Fibroblast of skin of abdomen (primary cell): ENCODE measurements around the gene IFT122. TPM values are rescaled to one million over a fixed set of nuclear protein-coding genes. Genes with fewer than 3 reads are reported as not detected.
"Not testable (repeated sequence)": the region's sequence is repeated elsewhere in the genome, so short reads cannot be mapped to it uniquely, and the experiment has no call there.

Experiments
- DNase-seq: peaks from one replicate; pipeline ENCODE4 v3.0.0-alpha.2; 2013
- polyA plus RNA-seq, 2 experiments: library from polyadenylated mRNA; unstranded; fragments of 120-200 nt; gene quantifications; one replicate each; pipeline ENCODE4 v1.2.1, GENCODE V29; 2013; ENCODE audit not compliant: insufficient read length in 2 of 2

The IFT122 gene, protein sequence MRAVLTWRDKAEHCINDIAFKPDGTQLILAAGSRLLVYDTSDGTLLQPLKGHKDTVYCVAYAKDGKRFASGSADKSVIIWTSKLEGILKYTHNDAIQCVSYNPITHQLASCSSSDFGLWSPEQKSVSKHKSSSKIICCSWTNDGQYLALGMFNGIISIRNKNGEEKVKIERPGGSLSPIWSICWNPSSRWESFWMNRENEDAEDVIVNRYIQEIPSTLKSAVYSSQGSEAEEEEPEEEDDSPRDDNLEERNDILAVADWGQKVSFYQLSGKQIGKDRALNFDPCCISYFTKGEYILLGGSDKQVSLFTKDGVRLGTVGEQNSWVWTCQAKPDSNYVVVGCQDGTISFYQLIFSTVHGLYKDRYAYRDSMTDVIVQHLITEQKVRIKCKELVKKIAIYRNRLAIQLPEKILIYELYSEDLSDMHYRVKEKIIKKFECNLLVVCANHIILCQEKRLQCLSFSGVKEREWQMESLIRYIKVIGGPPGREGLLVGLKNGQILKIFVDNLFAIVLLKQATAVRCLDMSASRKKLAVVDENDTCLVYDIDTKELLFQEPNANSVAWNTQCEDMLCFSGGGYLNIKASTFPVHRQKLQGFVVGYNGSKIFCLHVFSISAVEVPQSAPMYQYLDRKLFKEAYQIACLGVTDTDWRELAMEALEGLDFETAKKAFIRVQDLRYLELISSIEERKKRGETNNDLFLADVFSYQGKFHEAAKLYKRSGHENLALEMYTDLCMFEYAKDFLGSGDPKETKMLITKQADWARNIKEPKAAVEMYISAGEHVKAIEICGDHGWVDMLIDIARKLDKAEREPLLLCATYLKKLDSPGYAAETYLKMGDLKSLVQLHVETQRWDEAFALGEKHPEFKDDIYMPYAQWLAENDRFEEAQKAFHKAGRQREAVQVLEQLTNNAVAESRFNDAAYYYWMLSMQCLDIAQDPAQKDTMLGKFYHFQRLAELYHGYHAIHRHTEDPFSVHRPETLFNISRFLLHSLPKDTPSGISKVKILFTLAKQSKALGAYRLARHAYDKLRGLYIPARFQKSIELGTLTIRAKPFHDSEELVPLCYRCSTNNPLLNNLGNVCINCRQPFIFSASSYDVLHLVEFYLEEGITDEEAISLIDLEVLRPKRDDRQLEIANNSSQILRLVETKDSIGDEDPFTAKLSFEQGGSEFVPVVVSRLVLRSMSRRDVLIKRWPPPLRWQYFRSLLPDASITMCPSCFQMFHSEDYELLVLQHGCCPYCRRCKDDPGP
- 15.5 TPM for polyA plus RNA-seq (2013, experiment 1 of 2; ENCODE audit: insufficient read length)
- 17.8 TPM for polyA plus RNA-seq (2013, experiment 2 of 2; ENCODE audit: insufficient read length)

DNA sequence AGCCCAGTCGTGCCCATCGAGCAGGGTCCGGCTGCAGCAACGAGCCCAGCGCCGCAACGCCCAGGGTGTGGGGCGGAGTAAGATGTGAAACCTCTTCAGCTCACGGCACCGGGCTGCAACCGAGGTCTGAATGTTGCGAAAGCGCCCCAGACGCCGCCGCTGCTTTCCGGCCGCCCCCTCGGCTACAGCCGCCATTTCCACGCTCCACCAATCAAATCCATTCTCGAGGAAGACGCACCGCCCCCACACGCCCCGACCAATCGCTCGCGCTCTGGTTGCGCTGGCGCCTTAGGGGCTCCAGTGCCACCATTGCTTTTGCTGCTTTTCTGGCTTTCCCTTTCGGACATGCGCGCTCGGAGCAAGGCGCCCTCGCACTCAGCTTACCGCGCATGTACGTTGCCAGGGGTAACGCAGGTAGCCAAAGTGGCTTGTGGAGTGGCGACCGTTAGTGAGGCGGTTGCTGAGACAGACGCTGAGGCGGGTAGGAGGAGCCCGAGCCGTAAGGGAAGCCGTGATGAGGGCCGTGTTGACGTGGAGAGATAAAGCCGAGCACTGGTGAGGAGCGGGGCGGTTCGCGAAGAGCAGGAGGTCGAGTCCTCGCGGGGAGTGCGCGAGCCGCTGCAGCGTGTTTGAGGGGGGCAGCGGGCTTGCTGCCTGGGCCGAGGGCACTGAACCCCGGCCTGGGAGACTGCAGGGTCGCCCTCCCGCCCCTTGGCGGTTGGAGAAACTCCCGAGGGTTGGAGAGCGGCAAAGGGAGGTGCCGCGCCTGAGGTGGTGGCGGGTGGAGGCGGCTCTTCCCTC, at the start of gene IFT122, which contains the start of gene MBD4:
TSS of gene IFT122 (plus strand) at position 408 of the 801 bp plus-strand sequence. CDS start at position 515, 107 bp downstream.
TSS of gene MBD4 (minus strand) at position 132 of the 801 bp plus-strand sequence. CDS start at position 17, 115 bp downstream.
- DNase-seq = peak; percentile 100

DNA sequence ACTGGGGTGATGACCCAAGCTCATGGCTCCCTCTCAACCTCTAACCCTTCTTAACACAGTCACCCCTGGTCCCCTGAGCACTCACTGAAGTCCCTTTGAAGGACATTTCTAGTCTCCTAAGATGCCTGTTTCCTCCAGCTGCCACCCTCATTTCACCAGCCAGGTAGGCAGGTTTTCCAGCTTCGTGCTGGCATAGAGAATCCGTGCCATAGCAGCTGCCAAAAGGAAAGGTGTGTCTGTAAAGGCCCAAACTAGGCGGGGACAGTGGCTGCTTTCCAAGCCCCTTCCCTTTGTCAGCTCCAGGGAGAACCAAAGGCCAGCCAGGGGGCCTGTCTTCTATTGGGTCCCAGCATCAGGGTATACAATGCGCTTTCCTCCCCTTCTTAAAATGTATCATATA, 48.4 kb upstream of the IFT122 start:
- not testable (repeated sequence) for DNase-seq

DNA sequence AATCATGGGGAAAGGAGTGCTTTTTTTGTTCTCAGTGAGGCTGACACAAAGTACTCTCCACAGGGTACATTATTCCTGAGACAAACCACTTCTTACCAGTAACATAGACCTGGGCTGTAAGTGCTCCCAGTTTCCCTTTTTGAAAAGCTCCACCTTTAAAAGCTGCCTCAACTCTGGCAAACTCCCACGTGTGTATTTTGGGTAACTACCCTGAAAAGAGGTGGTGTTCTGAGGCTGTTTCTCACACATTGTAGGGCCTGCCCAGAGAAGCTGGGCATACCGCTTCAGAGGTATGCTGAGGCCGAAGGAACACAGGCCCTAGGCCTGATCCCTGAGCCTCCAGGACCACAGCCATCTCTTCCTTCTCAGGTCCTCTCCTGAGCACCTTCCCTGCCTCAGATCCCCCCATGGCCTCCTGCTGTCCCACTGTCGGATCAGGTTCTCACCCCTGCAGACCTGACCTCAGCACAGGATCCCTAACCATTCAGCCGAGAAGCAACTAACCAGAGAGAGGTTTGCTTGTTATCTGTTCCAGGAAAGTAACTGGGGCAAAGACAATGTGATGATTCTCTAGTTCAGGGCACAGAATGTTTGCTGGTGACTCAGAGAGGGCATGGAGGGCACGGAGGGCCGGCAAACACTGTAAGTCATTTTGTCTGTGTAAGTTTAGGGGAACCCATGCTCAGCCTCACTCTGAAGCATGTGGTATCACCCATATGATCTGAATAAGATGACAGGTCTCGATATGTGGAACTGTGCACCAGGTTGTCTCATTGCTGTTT, 47.7 kb upstream of the IFT122 start:
- DNase-seq = not testable (repeated sequence)

DNA sequence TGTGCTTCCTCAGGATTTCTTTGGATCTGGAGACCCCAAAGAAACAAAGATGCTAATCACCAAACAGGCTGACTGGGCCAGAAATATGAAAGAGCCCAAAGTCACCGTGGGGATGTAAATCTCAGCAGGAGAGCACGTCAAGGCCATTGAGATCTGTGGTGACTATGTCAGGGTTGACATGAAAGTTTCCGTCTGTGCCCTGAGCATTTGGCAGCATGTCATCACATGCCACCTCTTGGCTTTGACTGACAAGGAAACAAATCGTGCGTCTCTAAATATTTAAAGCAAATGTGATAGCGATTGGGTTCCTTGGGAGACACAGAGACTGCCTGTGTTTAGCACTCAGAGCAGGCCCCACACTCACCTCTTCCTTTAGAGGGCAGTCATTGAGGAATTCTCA, 46.8 kb upstream of the IFT122 start:
- no peak for DNase-seq

DNA sequence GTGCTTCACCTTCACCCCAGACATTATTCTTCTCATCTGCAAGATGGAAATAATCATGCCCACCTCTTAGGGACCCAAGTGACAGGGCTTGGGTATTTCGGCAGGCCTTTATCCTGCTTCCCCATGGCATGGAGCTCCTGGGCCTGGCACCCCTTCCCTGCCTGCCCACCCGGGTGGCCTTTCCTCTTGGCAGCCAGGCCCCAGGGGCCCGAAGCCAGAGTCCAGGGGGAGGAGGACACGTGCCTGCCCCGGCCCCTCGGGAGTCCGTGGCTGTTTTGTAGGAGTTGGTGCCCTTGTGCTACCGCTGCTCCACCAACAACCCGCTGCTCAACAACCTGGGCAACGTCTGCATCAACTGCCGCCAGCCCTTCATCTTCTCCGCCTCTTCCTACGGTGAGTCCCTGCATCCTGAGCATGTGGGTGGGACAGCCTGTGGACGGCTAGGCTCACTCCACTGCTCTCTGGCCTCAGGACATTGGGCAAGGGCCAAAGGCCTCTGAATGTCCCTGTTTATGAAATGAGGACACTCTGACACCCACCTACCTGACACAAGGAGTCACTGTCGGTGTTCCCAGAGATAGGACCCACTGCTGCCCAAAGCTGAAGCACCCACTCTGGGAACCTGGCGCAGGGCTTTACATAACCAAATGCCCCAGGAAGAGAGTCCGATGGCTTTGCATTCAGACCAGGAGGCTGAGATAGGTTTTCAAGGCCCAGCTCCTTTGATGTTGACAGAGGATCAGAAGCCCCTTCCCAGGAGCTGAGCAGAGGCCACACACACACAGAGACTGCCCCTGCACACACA, 46.1 kb upstream of the IFT122 start:
- not testable (repeated sequence) for DNase-seq

DNA sequence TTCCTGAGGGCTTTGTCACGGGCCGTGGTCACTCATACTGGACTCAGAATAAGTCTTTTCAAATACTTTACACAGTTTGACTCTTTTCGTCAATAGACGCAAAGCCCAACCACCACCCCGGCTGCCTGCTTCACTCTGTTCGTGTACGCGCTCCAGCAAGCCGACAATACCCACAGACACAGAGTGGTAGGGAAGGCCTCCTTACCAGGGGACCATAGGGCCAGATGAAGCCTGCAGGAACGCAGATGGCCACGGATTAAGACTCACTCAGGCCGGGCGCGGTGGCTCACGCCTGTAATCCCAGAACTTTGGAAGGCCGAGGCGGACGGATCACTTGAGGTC, 41.2 kb upstream of the IFT122 start:
- peak; percentile 10 for DNase-seq

DNA sequence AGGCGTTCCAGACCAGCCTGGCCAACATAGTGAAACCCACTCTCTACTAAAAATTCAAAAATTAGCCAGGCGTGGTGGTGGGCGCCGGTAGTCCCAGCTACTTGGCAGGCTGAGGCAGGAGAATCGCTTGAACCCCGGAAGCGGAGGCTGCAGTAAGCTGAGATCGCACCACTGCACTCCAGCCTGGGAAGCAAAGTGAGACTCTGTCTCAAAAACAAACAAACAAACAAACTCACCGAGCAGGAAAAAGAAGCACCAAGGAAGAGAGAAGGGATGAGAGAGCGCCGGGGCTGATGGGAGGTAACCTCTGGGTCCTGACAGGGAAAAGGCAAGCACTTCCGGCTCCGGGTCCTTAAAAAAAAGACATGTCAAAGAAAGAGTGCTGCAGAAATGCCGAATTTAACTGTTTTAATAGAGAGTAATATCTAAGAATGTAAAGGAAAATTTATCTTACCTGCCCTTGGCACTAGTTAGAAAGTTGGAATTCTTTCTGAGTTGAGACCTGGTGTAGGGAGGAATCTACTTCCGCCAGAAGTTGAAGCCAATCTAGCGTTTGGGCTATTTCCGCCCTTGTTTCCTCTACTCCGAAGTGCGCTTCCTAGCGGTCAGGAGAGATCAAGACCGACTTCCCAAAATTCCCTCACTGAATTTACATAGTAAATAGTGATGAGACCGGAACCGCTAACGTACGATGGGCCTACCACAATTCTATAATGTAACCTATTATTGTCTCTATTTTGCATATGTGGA, 40.7 kb upstream of the IFT122 start:
- peak; percentile 96 for DNase-seq

DNA sequence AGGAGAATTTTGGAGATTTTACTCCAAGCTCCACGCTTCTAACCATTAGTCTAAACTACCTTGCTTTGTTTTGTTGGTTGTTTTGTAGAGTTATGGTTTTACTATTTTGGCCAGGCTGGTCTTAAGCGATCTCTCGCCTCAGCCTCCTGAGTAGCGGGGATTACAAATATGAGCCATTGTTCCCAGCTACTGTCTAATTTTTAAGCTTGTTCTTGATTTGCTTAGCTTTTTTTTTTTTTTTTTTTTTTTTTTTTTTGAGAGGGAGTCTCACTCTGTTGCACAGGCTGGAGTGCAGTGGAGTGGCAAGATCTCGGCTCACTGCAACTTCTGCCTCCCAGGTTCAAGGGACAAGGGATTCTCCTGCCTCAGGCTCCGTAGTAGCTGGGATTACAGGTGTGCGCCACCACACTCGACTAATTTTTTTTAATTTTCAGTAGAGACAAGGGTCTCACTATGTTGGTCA, 40.1 kb upstream of the IFT122 start:
- DNase-seq = peak; percentile 19

DNA sequence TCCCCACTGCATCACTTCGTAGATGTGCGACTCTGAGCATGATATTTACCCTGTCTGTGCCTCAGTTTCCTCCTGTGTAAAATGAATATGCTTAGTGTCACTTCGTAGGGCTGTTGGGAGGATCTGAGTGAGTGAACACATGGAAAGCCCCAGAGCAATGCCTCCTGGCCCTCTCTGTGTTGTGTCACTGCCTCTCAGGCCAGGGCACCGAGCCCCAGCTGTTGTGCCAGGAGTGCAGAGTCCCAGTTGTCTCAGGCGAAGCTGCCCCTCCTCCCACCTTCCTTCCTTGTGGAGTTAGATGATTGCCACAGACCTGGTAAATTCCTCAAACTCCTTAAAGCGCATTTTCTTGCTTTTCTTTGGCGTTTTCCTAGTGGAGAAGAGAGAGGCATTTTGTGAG, 37.8 kb upstream of the IFT122 start:
- no peak for DNase-seq

DNA sequence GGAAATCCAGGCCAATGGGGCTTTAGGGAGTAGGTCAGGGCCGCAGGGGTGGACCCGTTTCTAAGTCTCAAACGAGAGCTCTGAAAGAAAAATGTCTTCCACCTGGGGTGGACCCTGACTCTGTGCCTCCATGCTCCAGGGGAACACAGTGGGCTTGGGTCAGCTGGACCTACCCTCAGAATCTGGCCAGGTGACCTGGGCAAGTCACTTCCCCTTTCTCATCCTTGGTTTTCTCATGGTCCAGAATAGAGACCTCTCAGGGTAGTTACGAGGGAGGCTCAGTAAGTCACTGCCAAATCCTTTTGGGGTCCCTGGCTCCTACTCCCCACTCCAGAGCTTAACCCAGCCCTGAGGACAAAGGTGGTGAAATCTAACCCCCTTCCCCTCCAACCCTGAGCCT, 37.4 kb upstream of the IFT122 start:
- DNase-seq = no peak

DNA sequence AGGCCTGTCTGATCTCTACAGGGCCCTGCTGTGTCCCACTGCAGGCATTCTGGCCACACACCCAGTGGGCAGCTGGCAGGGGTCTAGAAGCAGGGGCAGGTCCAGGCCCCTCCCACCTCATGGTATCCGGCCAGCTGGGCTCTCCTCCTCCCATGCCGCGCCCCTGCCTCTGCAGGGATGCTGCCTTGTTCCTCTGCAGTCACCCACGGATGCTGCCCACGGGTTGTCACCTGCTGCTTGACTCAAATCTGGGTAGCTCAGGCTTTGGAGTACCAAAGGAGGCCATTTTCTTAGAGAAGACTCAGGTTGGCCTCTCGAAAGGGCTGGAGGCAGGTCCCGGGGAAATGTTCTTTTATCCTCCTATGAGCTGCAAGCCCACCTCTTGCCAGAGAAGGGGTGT, 36.6 kb upstream of the IFT122 start:
- no peak for DNase-seq

DNA sequence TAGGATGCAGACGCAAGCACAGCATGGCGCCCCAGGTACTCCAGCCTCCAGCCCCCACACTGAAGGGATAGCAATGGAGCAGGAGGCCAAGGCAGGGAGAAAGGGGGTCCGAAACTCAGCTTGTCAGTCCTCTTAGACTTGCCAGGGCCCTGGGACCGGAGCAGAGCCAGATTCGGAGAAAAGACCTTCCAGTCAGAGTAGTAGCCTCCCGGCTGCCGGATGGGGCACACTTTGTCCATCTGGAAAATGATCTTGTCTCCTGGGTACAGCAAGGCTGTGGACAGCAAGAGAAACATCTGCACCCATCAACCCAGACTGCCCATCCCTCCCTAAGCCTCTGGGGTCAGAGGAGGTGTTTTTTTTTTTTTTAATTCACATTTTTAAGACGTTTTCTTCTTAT, 35.9 kb upstream of the IFT122 start:
- DNase-seq = no peak

DNA sequence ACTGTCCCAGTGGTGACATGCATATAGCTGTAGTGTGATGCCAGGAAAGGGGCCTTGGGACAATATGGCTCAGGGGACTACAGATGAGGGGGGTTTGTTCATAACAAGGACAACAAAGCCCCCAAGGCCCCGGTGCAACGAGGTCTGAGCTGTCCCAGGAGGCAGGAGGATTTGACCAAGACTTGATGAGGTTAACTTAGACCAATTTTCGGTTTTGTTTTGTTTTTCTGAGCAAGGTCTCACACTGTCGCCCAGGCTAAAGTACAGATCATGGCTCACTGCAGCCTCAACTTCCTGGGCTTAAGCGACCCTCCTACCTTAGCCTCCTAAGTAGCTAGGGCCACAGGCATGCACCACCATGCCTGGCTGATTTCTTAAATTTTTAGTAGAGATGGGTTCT, 35.4 kb upstream of the IFT122 start:
- DNase-seq = no peak

DNA sequence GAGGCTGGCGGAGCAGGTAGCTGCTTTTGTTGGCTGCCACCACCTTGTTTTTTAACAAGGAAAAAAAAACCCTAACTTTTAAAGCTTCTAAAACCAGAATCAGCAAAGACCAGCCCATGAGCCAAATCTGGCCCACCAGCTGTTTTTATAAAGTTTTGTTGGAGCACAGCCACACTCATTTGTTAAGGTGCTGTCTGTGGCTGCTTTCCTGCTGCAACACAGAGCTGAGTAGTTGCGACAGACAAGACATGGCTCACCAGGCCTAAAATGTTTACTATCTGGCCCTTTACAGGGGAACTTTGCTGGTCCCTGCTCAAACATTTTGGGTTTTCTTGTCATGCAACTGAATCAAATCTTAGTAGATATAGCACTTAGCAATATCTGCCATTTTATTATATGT, 30.5 kb upstream of the IFT122 start:
- DNase-seq = peak; percentile 21

DNA sequence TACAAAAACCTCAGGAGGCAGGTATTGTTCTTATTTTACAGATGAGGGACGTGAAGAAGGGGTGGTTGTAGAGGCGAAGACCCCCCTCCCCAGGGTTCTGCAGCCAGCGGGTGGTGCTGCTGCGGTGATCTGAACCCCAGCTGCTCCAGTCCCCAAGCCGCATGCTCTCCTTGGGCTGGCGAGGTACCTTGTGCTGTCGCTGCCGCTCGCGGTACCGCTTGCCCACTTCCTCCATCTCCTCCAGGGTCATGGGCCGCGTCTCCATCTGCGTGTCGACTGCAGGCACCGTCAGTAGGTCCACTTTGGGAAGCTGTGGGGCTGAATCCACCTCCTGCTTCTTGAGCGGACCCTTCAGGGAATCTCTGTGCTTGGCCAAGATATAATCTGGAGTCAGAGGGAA, 29.1 kb upstream of the IFT122 start:
- DNase-seq = no peak

DNA sequence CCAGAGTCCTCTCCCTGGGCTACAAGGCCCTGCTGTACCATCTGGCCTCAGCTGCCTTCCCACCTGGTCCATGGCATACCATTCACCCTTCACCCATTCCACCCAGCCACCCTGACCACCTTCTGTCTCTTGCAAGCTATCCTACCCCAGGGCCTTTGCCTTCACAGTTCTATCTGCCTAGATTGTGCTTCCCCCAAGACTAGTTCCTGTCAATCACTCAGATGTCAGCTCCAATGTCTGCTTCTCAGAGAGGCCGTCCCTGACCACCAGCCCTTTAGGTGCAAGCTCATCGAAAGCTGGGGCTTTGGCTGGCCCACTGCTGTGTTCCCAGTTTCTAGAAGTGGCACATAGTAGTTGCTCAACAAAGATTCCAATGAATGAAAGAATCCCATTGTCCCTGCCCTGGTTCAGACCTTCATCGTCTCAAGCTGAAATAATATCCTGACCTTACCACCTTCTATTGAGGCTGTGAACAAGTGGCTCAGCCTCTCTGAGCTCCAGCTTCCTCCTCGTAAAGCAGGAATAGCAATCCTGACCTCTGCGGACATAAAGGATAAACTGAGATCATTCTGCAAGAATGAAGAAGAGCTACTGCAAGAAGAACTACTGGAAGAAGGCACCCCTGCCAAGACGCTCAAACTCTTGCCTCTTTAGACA, 27.4 kb upstream of the IFT122 start:
- DNase-seq = no peak

DNA sequence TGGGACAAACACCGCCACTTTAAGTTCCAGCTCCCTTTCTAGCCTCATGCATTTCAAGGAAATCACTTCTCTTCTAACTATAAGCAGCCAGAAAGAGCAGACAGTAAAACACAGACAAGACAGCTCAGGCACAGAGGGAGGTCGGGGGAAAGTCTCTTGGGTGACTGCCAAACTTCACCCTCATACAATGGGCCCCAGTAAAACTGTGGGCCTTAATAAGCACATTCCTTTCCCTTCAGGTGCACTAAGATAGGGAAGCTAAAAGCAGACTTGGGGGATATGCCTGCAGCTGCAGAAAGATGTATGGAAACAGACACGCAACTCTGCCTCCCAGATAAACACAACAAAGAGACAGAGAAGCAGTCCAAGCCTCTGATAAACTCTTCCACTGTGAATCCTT, 26.8 kb upstream of the IFT122 start:
- not testable (repeated sequence) for DNase-seq

DNA sequence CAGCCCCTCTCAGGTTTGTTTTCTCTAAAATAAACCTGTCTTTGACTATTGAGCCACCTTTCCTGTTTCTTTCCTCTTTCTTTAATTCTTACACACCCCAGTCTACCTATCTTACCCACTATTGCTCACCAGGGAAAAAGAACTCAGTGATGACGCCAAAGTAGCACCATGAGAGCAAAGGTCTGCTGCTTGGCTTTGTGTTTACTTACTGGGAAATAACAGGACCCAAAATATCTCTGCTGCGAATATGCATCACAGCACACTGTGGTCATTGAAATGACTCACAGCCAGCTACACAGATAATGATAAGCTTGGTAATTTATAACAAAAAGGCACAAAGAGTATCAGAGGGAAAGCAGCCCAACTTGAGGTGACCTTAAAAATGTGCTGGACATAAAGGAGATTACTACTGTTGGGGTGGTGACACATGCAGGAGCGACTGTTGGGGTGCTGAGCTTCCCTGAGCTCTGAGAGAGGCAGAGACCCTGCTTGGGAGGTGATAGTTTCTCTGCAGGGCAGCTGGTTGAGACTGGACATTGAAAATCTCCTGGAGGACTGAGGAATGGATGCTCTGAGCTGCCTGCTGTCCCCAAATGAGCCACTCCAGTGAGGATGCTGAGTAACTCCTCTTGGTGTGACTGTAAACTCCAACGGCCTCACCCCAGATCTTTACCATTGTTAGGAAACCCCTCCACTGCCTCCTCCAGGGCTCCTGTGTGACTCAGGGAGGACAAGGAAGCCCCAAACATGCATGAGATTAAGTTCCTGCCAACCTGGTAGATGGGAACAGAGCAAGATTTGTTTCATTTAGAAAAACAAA, 26.1 kb upstream of the IFT122 start:
- peak; percentile 54 for DNase-seq
